Measurements from ENCODE around the gene CNTFR. TPM values are rescaled to one million over a fixed set of nuclear protein-coding genes. Genes with fewer than 3 reads are reported as not detected.

CNTFR gene
- total and polyA plus RNA-seq, 2 of the 8 experiments (the other 6 are each of a cell fraction or from before 2014, with no cell fraction given) = 1.2 to 4.2 TPM

DNA sequence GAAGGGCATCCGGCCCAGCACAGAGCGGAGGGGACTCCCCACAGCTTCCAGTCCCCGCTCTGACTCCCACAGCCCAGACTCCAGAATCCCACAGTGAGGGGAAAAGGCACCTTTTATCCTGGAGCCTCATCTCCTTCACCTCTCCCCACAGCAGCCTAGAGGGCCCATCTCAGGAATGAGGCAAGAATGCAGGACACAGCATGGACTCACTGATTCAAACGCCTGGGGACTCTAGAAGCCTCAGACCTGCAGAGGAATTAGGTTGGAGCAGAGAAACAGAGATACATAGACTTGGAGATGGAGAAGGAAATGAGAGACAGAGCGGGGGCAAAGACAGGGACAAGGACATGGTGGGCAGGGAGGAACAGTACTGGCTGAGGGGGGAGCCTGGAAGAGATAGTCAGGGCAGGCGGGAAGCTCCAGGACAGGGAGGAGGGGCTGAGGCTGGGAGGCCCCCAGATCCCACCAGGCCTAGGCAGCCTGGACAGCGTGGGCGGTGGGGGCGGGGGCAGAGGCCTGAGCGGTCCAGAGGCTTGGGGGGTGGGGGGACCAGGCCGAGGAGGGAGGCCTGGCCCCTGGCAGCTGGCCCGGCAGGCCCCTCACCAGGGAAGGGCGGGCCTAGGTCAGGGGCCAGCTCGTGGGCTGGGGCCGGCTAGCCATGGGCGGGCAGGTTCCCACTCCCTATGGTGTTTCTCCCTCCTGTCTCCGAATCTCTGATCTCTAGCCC, 15.8 kb downstream of the CNTFR start (continued):
- TF ChIP-seq CHD7 (IDR thresholded peaks at IDR 0.05; ENCODE audit: insufficient replicate concordance, low read length) = no peak
- 0 out of 2 replicates have a peak, but pooled peaks have one; percentile 33 for TF ChIP-seq TEAD4 (IDR thresholded peaks at IDR 0.05; ENCODE audit: low read depth, low read length)
- TF ChIP-seq SUZ12 (IDR thresholded peaks at IDR 0.05; ENCODE audit: low read length) = no peak

Measured in H1 (cell line).